AG04450 (cell line): ENCODE measurements around the gene OPRD1. TPM values are rescaled to one million over a fixed set of nuclear protein-coding genes. Genes with fewer than 3 reads are reported as not detected.

Experiments
- CTCF ChIA-PET: fragments of 300-600, 350-600 bp; formaldehyde crosslinking; extraction: SDS; loops from one replicate; lab custom pipeline; 2022; ENCODE audit warnings: antibody characterized with exemption, inconsistent platforms; lab: Charles Lee
- POLR2A ChIA-PET: fragments of 350-600 bp; formaldehyde crosslinking; extraction: SDS; loops from one replicate; lab custom pipeline; 2021; ENCODE audit warnings: antibody characterized with exemption, inconsistent platforms; lab: Yijun Ruan, JAX
- DNase-seq: peaks from one replicate; pipeline ENCODE4 v3.0.0-alpha.2; 2011; ENCODE audit warnings: low read depth, low spot score
- H3K27ac ChIP-seq: one replicate; pipeline ENCODE4 v1.5.1; 2012; ENCODE audit warnings: low read depth, low read length, control low read depth
- H3K27me3 ChIP-seq: one replicate; pipeline ENCODE4 v1.6.0; 2012; ENCODE audit warnings: low read length; ENCODE audit not compliant: control insufficient read depth, insufficient read depth
- H3K4me3 ChIP-seq: 2 replicates; pipeline ENCODE4 v1.5.1; 2011; ENCODE audit warnings: mild to moderate bottlenecking, low read depth, low read length, control low read depth
- H3K9me3 ChIP-seq: 2 replicates; pipeline ENCODE4 v1.5.1; 2012; ENCODE audit warnings: low read length; ENCODE audit not compliant: control insufficient read depth, insufficient read depth
- CTCF ChIP-seq: IDR thresholded peaks from 2 replicates; pipeline ENCODE4 v1.5.1; 2011; ENCODE audit warnings: low read depth, low read length, control low read depth, inconsistent platforms
- polyA plus RNA-seq: library from polyadenylated mRNA; depleted of rRNA; stranded (reverse); fragments of >200 nt; gene quantifications from 2 replicates; pipeline ENCODE4 v1.2.3, GENCODE V29; 2011

The OPRD1 gene
- polyA plus RNA-seq, 1 experiment: not detected

- no peak overlapping the region for H3K4me3 ChIP-seq
- no peak for TF ChIP-seq CTCF
- ChIA-PET CTCF (interaction anchor here (1.1 to 1.4 kb wide), 2 partner anchors 13 to 14 kb away, joined by 3 to 7 read pairs; no protein-coding TSS in a partner anchor), POLR2A (no interaction called here)
- H3K27me3 ChIP-seq: peaks cover 35% of the 10 kb centered on the region
- peaks cover 5% of the 10 kb centered on the region; the same call in 1 of the 2 replicates for H3K9me3 ChIP-seq
- H3K27ac ChIP-seq: no peak overlapping the region
- no peak for DNase-seq
These were observed 50.8 kb downstream of the OPRD1 start for GRCh38 chr1:28862571-28863403.

- POLR2A ChIA-PET: no interaction called here
- TF ChIP-seq CTCF: no peak
- H3K4me3 ChIP-seq: no peak overlapping the region
- peaks cover 5% of the 10 kb centered on the region; the same call in 1 of the 2 replicates for H3K9me3 ChIP-seq
- DNase-seq: no peak
- H3K27ac ChIP-seq: no peak overlapping the region
- CTCF ChIA-PET: interaction anchor here (2.5 kb wide), 1 partner anchor 13 kb away, joined by 7 read pairs; no protein-coding TSS in a partner anchor
- H3K27me3 ChIP-seq: peaks cover 35% of the 10 kb centered on the region
These were observed 52.7 kb downstream of the OPRD1 start for GRCh38 chr1:28864695-28865094.

- Histone ChIP-seq H3K27me3 (peaks cover 37% of the 10 kb centered on the region), H3K4me3 (no peak overlapping the region), H3K27ac (no peak overlapping the region), H3K9me3 (peaks cover 5% of the 10 kb centered on the region; the same call in 1 of the 2 replicates)
- ChIA-PET CTCF (interaction anchor here (0.6 to 2.5 kb wide), 5 partner anchors 10 to 129 kb away, joined by 3 to 7 read pairs (median 4); partner anchors contain the start of gene YTHDF2), POLR2A (interaction anchor here (0.7 kb wide), 2 partner anchors 337 to 349 kb away, joined by 4 read pairs; no protein-coding TSS in a partner anchor)
- TF ChIP-seq CTCF: no peak
- no peak for DNase-seq
These were observed 54.2 kb downstream of the OPRD1 start for GRCh38 chr1:28865997-28866650.

GRCh38 chr1:28867850-28868249 is 55.9 kb downstream of the OPRD1 start:
- ChIA-PET POLR2A (no interaction called here), CTCF (interaction anchor here (1.2 to 2.4 kb wide), 3 partner anchors 9 to 166 kb away, joined by 4 to 8 read pairs (median 5); no protein-coding TSS in a partner anchor)
- no peak overlapping the region for H3K4me3 ChIP-seq
- H3K27ac ChIP-seq: no peak overlapping the region
- TF ChIP-seq CTCF: no peak
- no peak for DNase-seq
- peaks cover 36% of the 10 kb centered on the region for H3K27me3 ChIP-seq
- peaks cover under 1% of the 10 kb centered on the region; the same call in 1 of the 2 replicates for H3K9me3 ChIP-seq
